Gastrocnemius medialis (tissue), 4 donors: Measurements from ENCODE around the gene ZDHHC3.

Source experiments
- CTCF ChIP-seq, 5 experiments: fragments of 450-650 bp in 3 of 5; fragments of 200-600 bp in 2 of 5; sonication (generic) in 2 of 5; IDR thresholded peaks in 4 of 5; conservative IDR thresholded peaks in 1 of 5; 1 replicate in 4 of 5; 2 replicates in 1 of 5; pipeline ENCODE4 v1.5.1; 2016 to 2019; ENCODE audit warnings: antibody characterized with exemption in 5 of 5, mild to moderate bottlenecking in 3 of 5, moderate library complexity in 3 of 5
- POLR2A ChIP-seq, 2 donors: fragments of 450-650 bp; IDR thresholded peaks; one replicate each; pipeline ENCODE4 v1.6.1; 2017; ENCODE audit warnings: antibody characterized with exemption in 2 of 2, mild to moderate bottlenecking in 2 of 2, moderate library complexity in 2 of 2

- no peak for TF ChIP-seq CTCF (IDR thresholded peaks at IDR 0.05 in 4 of 5, conservative IDR thresholded peaks at IDR 0.05 in 1 of 5)
- TF ChIP-seq POLR2A (IDR thresholded peaks at IDR 0.05): no peak
Measured at GRCh38 chr3:44954962-44955361, 21.0 kb downstream of the ZDHHC3 start.
